GM12874 (cell line): ENCODE data around the gene RAB3IL1.

Experiments
- TF ChIP-seq, protein P1 (sequence below): IDR thresholded peaks from 2 replicates; pipeline ENCODE4 v1.5.1; 2011; ENCODE audit warnings: low read depth, mild to moderate bottlenecking, control low read depth, low read length, moderate library complexity; ENCODE audit not compliant: insufficient read depth

The RAB3IL1 gene

DNA sequence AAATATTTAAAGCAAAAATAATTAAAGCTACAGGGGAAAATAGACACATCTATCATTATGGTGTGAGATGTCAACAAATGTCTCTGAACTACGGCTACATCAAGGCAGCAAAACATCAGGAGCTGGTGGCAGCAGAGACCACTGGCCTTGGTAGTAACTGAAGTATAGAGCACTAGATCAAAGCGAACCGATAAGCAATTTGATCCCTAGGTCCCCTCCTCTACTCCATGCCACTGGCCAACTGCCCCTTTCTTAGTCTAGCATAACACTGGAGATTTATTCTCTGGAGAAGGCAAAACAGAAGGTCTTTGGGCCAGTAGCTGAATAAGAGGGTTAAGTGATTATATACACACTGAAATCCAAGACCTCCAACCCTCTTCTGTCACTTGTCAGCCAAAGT, 13.6 kb upstream of the RAB3IL1 start:
- TF ChIP-seq, protein P1, sequence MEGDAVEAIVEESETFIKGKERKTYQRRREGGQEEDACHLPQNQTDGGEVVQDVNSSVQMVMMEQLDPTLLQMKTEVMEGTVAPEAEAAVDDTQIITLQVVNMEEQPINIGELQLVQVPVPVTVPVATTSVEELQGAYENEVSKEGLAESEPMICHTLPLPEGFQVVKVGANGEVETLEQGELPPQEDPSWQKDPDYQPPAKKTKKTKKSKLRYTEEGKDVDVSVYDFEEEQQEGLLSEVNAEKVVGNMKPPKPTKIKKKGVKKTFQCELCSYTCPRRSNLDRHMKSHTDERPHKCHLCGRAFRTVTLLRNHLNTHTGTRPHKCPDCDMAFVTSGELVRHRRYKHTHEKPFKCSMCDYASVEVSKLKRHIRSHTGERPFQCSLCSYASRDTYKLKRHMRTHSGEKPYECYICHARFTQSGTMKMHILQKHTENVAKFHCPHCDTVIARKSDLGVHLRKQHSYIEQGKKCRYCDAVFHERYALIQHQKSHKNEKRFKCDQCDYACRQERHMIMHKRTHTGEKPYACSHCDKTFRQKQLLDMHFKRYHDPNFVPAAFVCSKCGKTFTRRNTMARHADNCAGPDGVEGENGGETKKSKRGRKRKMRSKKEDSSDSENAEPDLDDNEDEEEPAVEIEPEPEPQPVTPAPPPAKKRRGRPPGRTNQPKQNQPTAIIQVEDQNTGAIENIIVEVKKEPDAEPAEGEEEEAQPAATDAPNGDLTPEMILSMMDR, result no peak

DNA sequence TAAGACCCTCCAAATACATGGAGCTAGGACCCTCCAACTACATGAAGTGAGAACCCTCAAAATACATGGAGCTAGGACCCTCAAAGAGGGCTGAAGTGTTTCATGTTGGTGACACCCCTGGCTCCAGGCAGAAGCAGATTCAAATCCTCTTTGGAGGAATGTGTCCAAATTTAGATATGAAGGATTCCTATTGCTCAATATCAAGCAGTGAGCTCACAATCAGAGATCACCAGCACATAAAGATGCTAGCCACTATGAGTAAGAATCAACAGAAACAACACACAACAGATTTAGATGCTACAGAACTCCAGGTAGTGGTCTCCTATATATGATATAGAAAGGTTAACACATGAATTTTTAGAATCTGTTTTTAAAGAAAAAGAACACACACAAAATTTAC, 11.2 kb upstream of the RAB3IL1 start:
- TF ChIP-seq, protein P1, result no peak

DNA sequence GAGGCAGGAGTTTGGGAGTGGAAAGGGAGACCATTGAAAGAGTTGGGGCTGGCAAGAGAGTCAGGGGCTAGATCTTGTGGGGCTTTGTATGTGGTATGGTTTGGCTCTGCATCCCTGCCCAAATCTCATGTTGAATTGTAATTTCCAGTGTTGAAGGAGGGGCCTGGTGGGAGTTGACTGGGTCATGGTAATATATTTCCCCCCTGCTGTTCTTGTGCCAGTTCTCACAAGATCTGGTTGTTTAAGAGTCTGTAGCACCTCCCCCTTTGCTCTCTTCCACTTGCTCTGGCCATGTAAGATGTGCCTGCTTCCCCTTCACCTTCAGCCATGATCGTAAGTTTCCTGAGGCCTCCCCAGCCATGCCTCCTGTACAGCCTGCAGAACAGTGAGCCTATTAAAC, 10.1 kb upstream of the RAB3IL1 start:
- TF ChIP-seq, protein P1, result no peak

DNA sequence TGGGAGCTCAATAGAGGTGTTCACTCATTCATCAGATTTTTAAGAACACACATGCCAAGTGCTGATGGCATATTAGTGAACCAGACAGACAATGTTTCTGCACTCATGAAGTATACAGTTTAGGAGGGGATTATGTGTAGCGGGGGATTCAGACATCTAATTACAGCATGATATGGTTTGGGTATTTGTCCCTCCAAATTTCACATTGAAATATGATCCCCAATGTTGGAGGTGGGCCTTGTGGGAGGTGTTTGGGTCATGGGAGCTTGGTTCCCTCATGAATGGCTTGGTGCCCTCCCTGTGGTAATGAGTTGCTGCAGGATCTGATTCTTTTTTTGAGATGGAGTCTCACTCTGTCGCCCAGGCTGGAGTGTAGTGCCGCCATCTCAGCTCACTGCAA, 8.9 kb upstream of the RAB3IL1 start:
- TF ChIP-seq, protein P1, result no peak

DNA sequence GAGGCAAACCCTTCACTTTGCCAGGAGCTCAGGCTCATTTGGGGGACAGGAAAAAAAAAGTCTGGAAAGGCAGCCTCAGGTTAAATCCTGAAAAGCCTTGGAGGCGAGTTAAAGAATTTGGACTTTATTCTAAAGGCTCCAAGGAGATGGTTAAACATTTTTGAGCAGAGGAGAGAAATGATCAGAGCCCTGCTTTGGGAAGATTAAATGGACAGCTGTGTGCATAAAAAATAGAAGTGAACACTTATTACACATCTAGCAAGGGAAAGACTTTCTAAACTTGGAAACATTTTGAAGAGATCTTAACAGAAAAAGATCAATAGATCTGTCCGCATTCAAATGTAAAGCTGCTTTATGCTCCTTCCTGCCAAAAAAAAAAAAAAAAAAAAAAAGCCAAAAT, 8.4 kb upstream of the RAB3IL1 start:
- TF ChIP-seq, protein P1, result no peak

DNA sequence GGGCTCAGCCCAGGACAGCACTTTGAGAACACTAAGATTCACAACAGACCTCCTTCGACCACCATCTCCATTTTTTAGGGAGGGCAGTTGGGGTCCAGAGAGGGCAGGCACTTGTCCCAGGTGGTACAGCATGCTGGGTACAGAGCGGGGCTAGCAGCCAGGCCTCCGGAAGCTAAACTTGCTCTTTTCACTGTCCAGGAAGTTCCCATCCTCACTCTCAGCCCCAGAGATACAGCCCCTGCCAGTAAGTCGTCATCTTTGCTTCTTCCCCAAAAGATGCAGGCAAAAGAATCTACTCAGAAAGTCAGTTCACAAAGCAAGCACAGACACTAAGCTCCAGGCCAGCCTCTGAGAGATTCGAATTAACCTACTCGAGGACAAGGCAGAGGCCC, 6.7 kb upstream of the RAB3IL1 start:
- TF ChIP-seq, protein P1, result no peak

DNA sequence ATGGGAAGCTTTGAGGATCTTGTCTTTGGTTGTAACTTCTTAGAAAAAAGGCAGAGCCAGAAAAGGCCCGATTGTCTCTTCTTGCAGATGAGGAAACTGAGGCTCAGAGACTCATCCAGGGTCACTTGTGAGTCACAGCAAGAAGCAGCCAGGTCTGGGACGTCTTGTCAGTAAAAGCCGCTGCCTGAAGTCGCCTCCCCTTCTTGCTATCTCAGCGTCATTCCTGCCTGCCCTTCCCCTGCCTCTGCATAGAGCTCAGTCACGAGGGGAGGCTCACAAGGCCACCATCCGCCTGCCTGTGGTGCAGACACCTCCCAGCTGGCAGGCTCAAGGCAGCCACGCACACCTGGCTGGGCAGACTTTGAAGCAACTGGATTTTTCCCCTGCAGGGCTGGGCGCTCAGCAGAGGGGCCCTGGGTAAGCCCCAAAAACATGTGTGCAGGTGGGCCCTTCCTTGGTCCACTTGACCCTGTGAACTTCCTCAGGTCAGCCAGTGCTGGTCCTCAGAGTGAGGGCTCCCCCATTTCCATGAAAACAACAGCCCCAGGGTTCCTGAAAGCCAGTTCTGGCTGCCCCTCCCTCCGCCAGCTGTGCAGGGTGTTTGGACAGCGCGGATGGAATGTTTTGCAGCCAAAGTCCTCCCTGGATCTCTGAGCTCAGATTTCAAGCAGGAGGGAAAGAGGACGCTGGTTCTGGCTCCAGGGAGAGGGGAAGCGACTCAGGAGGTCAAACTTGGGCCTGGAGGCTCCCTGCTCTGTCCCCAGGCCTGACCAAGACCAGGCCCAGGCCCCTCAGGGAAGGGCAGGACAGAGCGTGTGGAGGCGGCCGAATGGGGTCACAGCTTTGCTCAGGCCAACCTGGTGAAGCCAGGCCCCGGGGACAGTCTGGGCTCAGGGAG, 6.0 kb upstream of the RAB3IL1 start:
- TF ChIP-seq, protein P1, result no peak

DNA sequence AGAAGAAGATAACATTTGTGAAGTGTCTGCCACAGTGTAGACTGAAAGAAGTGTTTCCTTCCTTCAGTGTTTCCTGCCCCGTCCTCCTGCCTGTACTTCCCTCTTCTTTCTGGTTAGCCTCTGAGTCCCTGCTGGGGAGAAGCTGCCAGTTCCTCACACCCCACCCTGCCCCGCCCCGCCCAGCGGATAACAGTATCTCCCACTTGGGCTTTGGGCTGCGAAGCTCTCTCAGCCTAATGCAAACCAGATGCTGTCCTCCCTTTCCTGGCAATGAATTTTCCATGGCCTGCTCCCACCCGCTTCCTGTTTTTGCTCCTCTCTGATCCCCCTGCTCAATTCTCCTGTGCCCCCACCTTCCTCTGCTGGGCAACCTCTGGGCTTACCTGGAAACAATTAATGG, 5.2 kb upstream of the RAB3IL1 start:
- TF ChIP-seq, protein P1, result no peak
